ENCODE measurements around the gene CAMK1D.
"Not testable (repeated sequence)": the region's sequence is repeated elsewhere in the genome, so short reads cannot be mapped to it uniquely, and the experiment has no call there.

CAMK1D gene

GRCh38 chr10:12348870-12349628, at the start of gene CAMK1D:
Gene CAMK1D, plus strand, starts transcription at chr10:12349547.
- no peaks in the 10 kb centered on the region for H3K27me3 ChIP-seq (ENCODE audit: control insufficient read depth in 1 of 2, insufficient read depth in 2 of 2, low read length in 2 of 2)

GRCh38 chr10:12301036-12301435, 48.3 kb upstream of the CAMK1D start:
- H3K9me3 ChIP-seq (ENCODE audit: low read length); H3K27ac ChIP-seq (ENCODE audit: low read depth, low read length); H3K36me3 ChIP-seq (ENCODE audit: insufficient read depth, low read length); H3K9ac ChIP-seq (ENCODE audit: low read length); H3K4me1 ChIP-seq (ENCODE audit: insufficient read depth, low read length); H3K4me3 ChIP-seq (ENCODE audit: low read depth in 1 of 2, low read length in 2 of 2); H3K27me3 ChIP-seq (ENCODE audit: control insufficient read depth in 1 of 2, insufficient read depth in 2 of 2, low read length in 2 of 2): not testable (repeated sequence)

More at GRCh38 chr10:12348870-12349628, at the start of gene CAMK1D:
- Histone ChIP-seq H3K9me3 (ENCODE audit: low read length) (no peaks in the 10 kb centered on the region), H3K36me3 (ENCODE audit: insufficient read depth, low read length) (no peaks in the 10 kb centered on the region), H3K9ac (ENCODE audit: low read length) (peak within 1 kb of the TSS; percentile 58), H3K27ac (ENCODE audit: low read depth, low read length) (peak within 1 kb of the TSS; percentile 89), H3K4me1 (ENCODE audit: insufficient read depth, low read length) (peaks cover 20% of the 10 kb centered on the region), H3K4me3 (ENCODE audit: low read depth in 1 of 2, low read length in 2 of 2) (peak within 1 kb of the TSS; percentile 88 to 100)

GRCh38 chr10:12308057-12308456, 41.3 kb upstream of the CAMK1D start:
- no peaks in the 10 kb centered on the region for H3K27me3 ChIP-seq (ENCODE audit: control insufficient read depth in 1 of 2, insufficient read depth in 2 of 2, low read length in 2 of 2)
- H3K9ac ChIP-seq (ENCODE audit: low read length): no peak overlapping the region
- H3K36me3 ChIP-seq (ENCODE audit: insufficient read depth, low read length): no peaks in the 10 kb centered on the region
- H3K27ac ChIP-seq (ENCODE audit: low read depth, low read length): no peak overlapping the region
- H3K9me3 ChIP-seq (ENCODE audit: low read length): no peaks in the 10 kb centered on the region
- no peaks in the 10 kb centered on the region for H3K4me1 ChIP-seq (ENCODE audit: insufficient read depth, low read length)
- H3K4me3 ChIP-seq (ENCODE audit: low read depth in 1 of 2, low read length in 2 of 2): no peak overlapping the region

- Histone ChIP-seq H3K27me3 (ENCODE audit: control insufficient read depth in 1 of 2, insufficient read depth in 2 of 2, low read length in 2 of 2) (no peaks in the 10 kb centered on the region), H3K4me3 (ENCODE audit: low read depth in 1 of 2, low read length in 2 of 2) (no peak overlapping the region), H3K9me3 (ENCODE audit: low read length) (no peaks in the 10 kb centered on the region), H3K4me1 (ENCODE audit: insufficient read depth, low read length) (no peaks in the 10 kb centered on the region), H3K36me3 (ENCODE audit: insufficient read depth, low read length) (no peaks in the 10 kb centered on the region), H3K9ac (ENCODE audit: low read length) (no peak overlapping the region), H3K27ac (ENCODE audit: low read depth, low read length) (no peak overlapping the region)
These were observed 40.5 kb upstream of the CAMK1D start for GRCh38 chr10:12308736-12309375.

- H3K4me3 ChIP-seq (ENCODE audit: low read depth in 1 of 2, low read length in 2 of 2); H3K36me3 ChIP-seq (ENCODE audit: insufficient read depth, low read length); H3K4me1 ChIP-seq (ENCODE audit: insufficient read depth, low read length); H3K9ac ChIP-seq (ENCODE audit: low read length); H3K27ac ChIP-seq (ENCODE audit: low read depth, low read length); H3K27me3 ChIP-seq (ENCODE audit: control insufficient read depth in 1 of 2, insufficient read depth in 2 of 2, low read length in 2 of 2); H3K9me3 ChIP-seq (ENCODE audit: low read length): not testable (repeated sequence)
These were observed 39.6 kb upstream of the CAMK1D start for GRCh38 chr10:12309783-12310182.

- no peak overlapping the region for H3K9ac ChIP-seq (ENCODE audit: low read length)
- no peak overlapping the region for H3K27ac ChIP-seq (ENCODE audit: low read depth, low read length)
- H3K4me1 ChIP-seq (ENCODE audit: insufficient read depth, low read length): no peaks in the 10 kb centered on the region
- H3K36me3 ChIP-seq (ENCODE audit: insufficient read depth, low read length): no peaks in the 10 kb centered on the region
- H3K27me3 ChIP-seq (ENCODE audit: control insufficient read depth in 1 of 2, insufficient read depth in 2 of 2, low read length in 2 of 2): no peaks in the 10 kb centered on the region
- H3K4me3 ChIP-seq (ENCODE audit: low read depth in 1 of 2, low read length in 2 of 2): no peak overlapping the region
- H3K9me3 ChIP-seq (ENCODE audit: low read length): no peaks in the 10 kb centered on the region
These were observed 34.5 kb upstream of the CAMK1D start for GRCh38 chr10:12314836-12315235.

- H3K4me1 ChIP-seq (ENCODE audit: insufficient read depth, low read length): no peaks in the 10 kb centered on the region
- no peaks in the 10 kb centered on the region for H3K36me3 ChIP-seq (ENCODE audit: insufficient read depth, low read length)
- H3K9me3 ChIP-seq (ENCODE audit: low read length): no peaks in the 10 kb centered on the region
- H3K9ac ChIP-seq (ENCODE audit: low read length): no peak overlapping the region
- H3K4me3 ChIP-seq (ENCODE audit: low read depth in 1 of 2, low read length in 2 of 2): no peak overlapping the region
- no peak overlapping the region for H3K27ac ChIP-seq (ENCODE audit: low read depth, low read length)
- no peaks in the 10 kb centered on the region for H3K27me3 ChIP-seq (ENCODE audit: control insufficient read depth in 1 of 2, insufficient read depth in 2 of 2, low read length in 2 of 2)
These were observed 30.3 kb upstream of the CAMK1D start for GRCh38 chr10:12319076-12319475.

- H3K27ac ChIP-seq (ENCODE audit: low read depth, low read length): no peak overlapping the region
- no peaks in the 10 kb centered on the region for H3K9me3 ChIP-seq (ENCODE audit: low read length)
- H3K36me3 ChIP-seq (ENCODE audit: insufficient read depth, low read length): no peaks in the 10 kb centered on the region
- no peak overlapping the region for H3K4me3 ChIP-seq (ENCODE audit: low read depth in 1 of 2, low read length in 2 of 2)
- H3K9ac ChIP-seq (ENCODE audit: low read length): no peak overlapping the region
- H3K4me1 ChIP-seq (ENCODE audit: insufficient read depth, low read length): no peaks in the 10 kb centered on the region
- no peaks in the 10 kb centered on the region for H3K27me3 ChIP-seq (ENCODE audit: control insufficient read depth in 1 of 2, insufficient read depth in 2 of 2, low read length in 2 of 2)
These were observed 28.5 kb upstream of the CAMK1D start for GRCh38 chr10:12320892-12321291.

GRCh38 chr10:12321641-12322040, 27.7 kb upstream of the CAMK1D start:
- H3K4me3 ChIP-seq (ENCODE audit: low read depth in 1 of 2, low read length in 2 of 2): no peak overlapping the region
- no peaks in the 10 kb centered on the region for H3K27me3 ChIP-seq (ENCODE audit: control insufficient read depth in 1 of 2, insufficient read depth in 2 of 2, low read length in 2 of 2)
- H3K9ac ChIP-seq (ENCODE audit: low read length): no peak overlapping the region
- no peaks in the 10 kb centered on the region for H3K4me1 ChIP-seq (ENCODE audit: insufficient read depth, low read length)
- no peak overlapping the region for H3K27ac ChIP-seq (ENCODE audit: low read depth, low read length)
- no peaks in the 10 kb centered on the region for H3K36me3 ChIP-seq (ENCODE audit: insufficient read depth, low read length)
- no peaks in the 10 kb centered on the region for H3K9me3 ChIP-seq (ENCODE audit: low read length)

GRCh38 chr10:12322583-12323131, 26.7 kb upstream of the CAMK1D start:
- no peaks in the 10 kb centered on the region for H3K27me3 ChIP-seq (ENCODE audit: control insufficient read depth in 1 of 2, insufficient read depth in 2 of 2, low read length in 2 of 2)
- no peaks in the 10 kb centered on the region for H3K4me1 ChIP-seq (ENCODE audit: insufficient read depth, low read length)
- H3K36me3 ChIP-seq (ENCODE audit: insufficient read depth, low read length): no peaks in the 10 kb centered on the region
- H3K27ac ChIP-seq (ENCODE audit: low read depth, low read length): no peak overlapping the region
- no peak overlapping the region for H3K9ac ChIP-seq (ENCODE audit: low read length)
- no peaks in the 10 kb centered on the region for H3K9me3 ChIP-seq (ENCODE audit: low read length)
- no peak overlapping the region for H3K4me3 ChIP-seq (ENCODE audit: low read depth in 1 of 2, low read length in 2 of 2)

- Histone ChIP-seq H3K9ac (ENCODE audit: low read length) (no peak overlapping the region), H3K9me3 (ENCODE audit: low read length) (no peaks in the 10 kb centered on the region), H3K4me1 (ENCODE audit: insufficient read depth, low read length) (no peaks in the 10 kb centered on the region), H3K4me3 (ENCODE audit: low read depth in 1 of 2, low read length in 2 of 2) (no peak overlapping the region), H3K27ac (ENCODE audit: low read depth, low read length) (no peak overlapping the region), H3K36me3 (ENCODE audit: insufficient read depth, low read length) (no peaks in the 10 kb centered on the region), H3K27me3 (ENCODE audit: control insufficient read depth in 1 of 2, insufficient read depth in 2 of 2, low read length in 2 of 2) (no peaks in the 10 kb centered on the region)
These were observed 24.8 kb upstream of the CAMK1D start for GRCh38 chr10:12324530-12324929.

Data from muscle layer of colon (tissue), 2 donors.